Liver (tissue), 5 donors: Measurements from ENCODE around the gene LNPK. TPM values are rescaled to one million over a fixed set of nuclear protein-coding genes. Genes with fewer than 3 reads are reported as not detected.

ENCODE experiments used
- FOXA1 ChIP-seq: IDR thresholded peaks from 2 replicates; pipeline ENCODE4 v1.6.1; 2016; ENCODE audit warnings: antibody characterized with exemption
- GABPA ChIP-seq, 2 donors: IDR thresholded peaks in 1 of 2; conservative IDR thresholded peaks in 1 of 2; 2 replicates each; pipeline ENCODE4 v1.6.1; 2016; ENCODE audit warnings: antibody characterized with exemption in 2 of 2, mild to moderate bottlenecking in 1 of 2, moderate library complexity in 1 of 2
- RXRA ChIP-seq, 2 donors: IDR thresholded peaks; 2 replicates each; pipeline ENCODE4 v1.6.1; 2017 to 2018; ENCODE audit warnings: antibody characterized with exemption in 2 of 2, mild to moderate bottlenecking in 1 of 2
- ZBTB33 ChIP-seq: IDR thresholded peaks from 2 replicates; pipeline ENCODE4 v1.6.1; 2016; ENCODE audit warnings: antibody characterized with exemption
- polyA plus RNA-seq, 2 donors: library from polyadenylated mRNA; stranded (reverse) in 1 of 2; unstranded in 1 of 2; fragments of 200-250 nt in 1 of 2; fragments of >200 nt in 1 of 2; fragmentation: Nextera tagmentation in 1 of 2; extraction: Ambion mirVana in 1 of 2; gene quantifications; one replicate each; pipeline versions ENCODE4 v1.2.1 to v1.2.3, GENCODE V29; 2013 to 2015
- total RNA-seq, 2 donors: library from RNA; depleted of rRNA; stranded (reverse); fragments of >200 nt; gene quantifications; one replicate each; pipeline ENCODE4 v1.2.3, GENCODE V29; 2014
- TF ChIP-seq, protein P1 (sequence below): IDR thresholded peaks from 2 replicates; pipeline ENCODE4 v1.6.1; 2016; ENCODE audit warnings: antibody characterized with exemption
- TF ChIP-seq, protein P2 (sequence below): IDR thresholded peaks from 2 replicates; pipeline ENCODE4 v1.6.1; 2016; ENCODE audit warnings: antibody characterized with exemption
- donor health status: healthy.
- donor health status: healthy.
- donor health status: healthy.

LNPK gene
- total and polyA plus RNA-seq, 4 donors, result 5.5 to 25.2 (median 11.5) TPM

DNA sequence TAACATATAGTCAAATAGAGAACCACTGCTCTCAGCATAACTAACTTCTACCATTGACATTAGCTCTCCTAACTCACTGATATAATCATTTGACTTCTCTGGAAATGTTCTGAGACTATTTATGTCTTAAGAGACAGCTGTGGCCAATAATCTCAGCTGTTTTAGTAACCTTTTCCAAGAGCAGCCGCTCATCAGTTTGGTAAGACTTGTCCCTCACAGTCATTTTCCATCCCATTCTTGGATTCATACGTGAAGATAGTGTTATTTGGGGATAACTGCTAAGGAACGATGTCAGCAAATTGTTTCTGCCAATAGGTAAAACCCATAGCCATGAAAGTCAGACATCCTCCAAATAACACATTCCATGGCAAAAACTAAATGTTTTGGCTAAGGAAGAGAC, 127.8 kb downstream of the LNPK start (continued):
- TF ChIP-seq FOXA1, result no peak
- TF ChIP-seq RXRA (IDR thresholded peaks at IDR 0.05), result no peak
- TF ChIP-seq GABPA (IDR thresholded peaks at IDR 0.05 in 1 of 2, conservative IDR thresholded peaks at IDR 0.05 in 1 of 2), result no peak
- TF ChIP-seq, protein P1, sequence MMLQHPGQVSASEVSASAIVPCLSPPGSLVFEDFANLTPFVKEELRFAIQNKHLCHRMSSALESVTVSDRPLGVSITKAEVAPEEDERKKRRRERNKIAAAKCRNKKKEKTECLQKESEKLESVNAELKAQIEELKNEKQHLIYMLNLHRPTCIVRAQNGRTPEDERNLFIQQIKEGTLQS, result no peak
- no peak for TF ChIP-seq ZBTB33
- TF ChIP-seq, protein P2, sequence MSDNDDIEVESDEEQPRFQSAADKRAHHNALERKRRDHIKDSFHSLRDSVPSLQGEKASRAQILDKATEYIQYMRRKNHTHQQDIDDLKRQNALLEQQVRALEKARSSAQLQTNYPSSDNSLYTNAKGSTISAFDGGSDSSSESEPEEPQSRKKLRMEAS, result no peak

Other genes with a start within 250 kb of the LNPK start
- gene EVX2, start 81.7 kb upstream of the LNPK start, total RNA-seq, result not detected
- gene EVX2, start 81.7 kb upstream of the LNPK start, polyA plus RNA-seq, result not detected
- gene HOXD13, start 90.5 kb upstream of the LNPK start, total RNA-seq, result not detected
- gene HOXD13, start 90.5 kb upstream of the LNPK start, polyA plus RNA-seq, result not detected
- not detected for gene HOXD12, start 97.5 kb upstream of the LNPK start, total RNA-seq
- gene HOXD12, start 97.5 kb upstream of the LNPK start, polyA plus RNA-seq, result not detected
- not detected for gene HOXD11, start 105.0 kb upstream of the LNPK start, total RNA-seq
- gene HOXD11, start 105.0 kb upstream of the LNPK start, polyA plus RNA-seq, result not detected
- gene HOXD10, start 114.5 kb upstream of the LNPK start, total RNA-seq, result not detected
- not detected for gene HOXD10, start 114.5 kb upstream of the LNPK start, polyA plus RNA-seq
- gene HOXD9, start 120.5 kb upstream of the LNPK start, total RNA-seq, result not detected
- gene HOXD9, start 120.5 kb upstream of the LNPK start, polyA plus RNA-seq, result under 1 TPM in 1 of 2 donors, not detected in 1; 0.07 TPM
- gene HOXD8, start 127.4 kb upstream of the LNPK start, total RNA-seq, result under 1 TPM; 0.08 to 0.19 TPM
- under 1 TPM in 1 of 2 donors, not detected in 1; 0.06 TPM for gene HOXD8, start 127.4 kb upstream of the LNPK start, polyA plus RNA-seq
- gene HOXD4, start 149.3 kb upstream of the LNPK start, total RNA-seq, result not detected
- not detected for gene HOXD4, start 149.3 kb upstream of the LNPK start, polyA plus RNA-seq
- gene HOXD3, start 155.0 kb upstream of the LNPK start, total RNA-seq, result not detected
- gene HOXD3, start 155.0 kb upstream of the LNPK start, polyA plus RNA-seq, result not detected
- gene HOXD1, start 186.4 kb upstream of the LNPK start, total RNA-seq, result not detected
- gene HOXD1, start 186.4 kb upstream of the LNPK start, polyA plus RNA-seq, result not detected